Measurements from ENCODE around the gene POLR2E.

DNA sequence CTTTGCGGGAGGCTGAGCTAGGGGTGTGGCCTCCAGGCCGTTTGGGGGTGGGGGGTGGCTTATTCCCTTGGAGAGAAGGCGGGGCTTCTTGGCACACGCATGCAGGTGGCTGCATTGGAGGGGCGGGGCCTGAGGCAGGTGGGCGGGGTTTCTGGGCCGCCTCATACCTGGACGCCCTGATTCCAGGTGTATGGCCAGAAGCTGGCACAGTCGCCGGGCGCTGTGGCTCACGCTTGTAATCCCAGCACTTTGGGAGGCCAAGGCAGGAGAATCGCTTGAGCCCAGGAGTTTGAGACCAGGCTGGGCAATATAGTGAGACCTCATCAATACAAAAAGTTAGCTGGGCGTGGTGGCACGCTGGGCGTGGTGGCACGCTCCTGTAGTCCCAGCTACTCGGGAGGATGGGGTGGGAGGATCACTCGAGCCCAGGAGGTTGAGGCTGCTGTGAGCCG, 47.5 kb downstream of the POLR2E start:
- TF ChIP-seq EZH2 (IDR thresholded peaks at IDR 0.05) (no peak), POLR2AphosphoS5 (IDR thresholded peaks at IDR 0.05; ENCODE audit: borderline replicate concordance, low read depth, low read length) (no peak)

Measured in SK-N-MC (cell line).